IMR-90 (cell line): ENCODE data around the gene HUNK. TPM values are rescaled to one million over a fixed set of nuclear protein-coding genes. Genes with fewer than 3 reads are reported as not detected.
A peak's percentile ranks its signal among the peaks of the same experiment; 100 is the strongest.

ENCODE experiments used
- ATAC-seq: fragments of 200-7000 bp; cut with Tn5 transposase; 2 replicates; pipeline ENCODE4 v1.9.1; 2020; ENCODE audit warnings: low read depth, mild to moderate bottlenecking, moderate library complexity
- BruUV-seq: library from RNA; stranded (reverse); fragments of 400-500 nt; replicated peaks from 2 replicates; lab custom pipeline; 2021; lab: Mats Ljungman, UMichigan
- CTCF ChIA-PET: fragments of 300-600 bp; formaldehyde crosslinking; extraction: SDS; loops from one replicate; lab custom pipeline; 2021; ENCODE audit warnings: antibody characterized with exemption; lab: Yijun Ruan, JAX
- POLR2A ChIA-PET: fragments of 300-600 bp; sonication (Branson Sonifier 250); formaldehyde crosslinking; loops from one replicate; lab custom pipeline; 2022; ENCODE audit warnings: antibody characterized with exemption; ENCODE audit not compliant: unreplicated experiment; lab: Charles Lee
- DNase-seq: peaks from one replicate; pipeline ENCODE4 v3.0.0; 2013
- H2AFZ ChIP-seq: replicated peaks from 2 replicates; pipeline ENCODE3; 2013; ENCODE audit warnings: low read length, mild to moderate bottlenecking; ENCODE audit not compliant: poor library complexity
- H2AK5ac ChIP-seq: 2 replicates; pipeline ENCODE4 v1.6.1; 2013; ENCODE audit warnings: low read depth, low read length, inconsistent platforms
- H2AK9ac ChIP-seq: replicated peaks from 2 replicates; pipeline ENCODE3; 2013; ENCODE audit warnings: mild to moderate bottlenecking, low read depth, low read length, moderate library complexity; ENCODE audit not compliant: poor library complexity
- H2BK120ac ChIP-seq: 2 replicates; pipeline ENCODE4 v1.6.1; 2013; ENCODE audit warnings: low read depth, low read length, inconsistent platforms
- H2BK15ac ChIP-seq: 3 replicates; pipeline ENCODE4 v1.6.1; 2013; ENCODE audit warnings: low read depth, low read length, inconsistent platforms
- H2BK20ac ChIP-seq: 2 replicates; pipeline ENCODE4 v1.6.1; 2013; ENCODE audit warnings: low read depth, mild to moderate bottlenecking, inconsistent platforms, low read length, moderate library complexity
- H2BK5ac ChIP-seq: 2 replicates; pipeline ENCODE4 v1.6.1; 2013; ENCODE audit warnings: mild to moderate bottlenecking, low read depth, low read length, inconsistent platforms; ENCODE audit not compliant: poor library complexity, severe bottlenecking
- H3K14ac ChIP-seq: replicated peaks from 2 replicates; pipeline ENCODE4 v1.6.1; 2013; ENCODE audit warnings: low read depth, low read length, inconsistent platforms
- H3K18ac ChIP-seq: 2 replicates; pipeline ENCODE4 v1.6.1; 2013; ENCODE audit warnings: low read depth, low read length, control low read depth
- H3K23ac ChIP-seq: 2 replicates; pipeline ENCODE4 v1.6.1; 2013; ENCODE audit warnings: low read depth, low read length, inconsistent platforms
- H3K27ac ChIP-seq: 2 replicates; pipeline ENCODE4 v1.5.1; 2013; ENCODE audit warnings: mild to moderate bottlenecking, control low read depth, low read length; ENCODE audit not compliant: insufficient read depth
- H3K27me3 ChIP-seq: 2 replicates; pipeline ENCODE4 v1.6.1; 2013; ENCODE audit warnings: low read length; ENCODE audit not compliant: control insufficient read depth, insufficient read depth
- H3K36me3 ChIP-seq: 2 replicates; pipeline ENCODE4 v1.6.1; 2013; ENCODE audit warnings: low read length, mixed read lengths; ENCODE audit not compliant: control insufficient read depth, insufficient read depth
- H3K4ac ChIP-seq: 2 replicates; pipeline ENCODE4 v1.6.1; 2013; ENCODE audit warnings: low read depth, low read length, inconsistent platforms
- H3K4me1 ChIP-seq: 2 replicates; pipeline ENCODE4 v1.6.1; 2013; ENCODE audit warnings: low read length, mixed read lengths; ENCODE audit not compliant: control insufficient read depth, insufficient read depth
- H3K4me2 ChIP-seq: 2 replicates; pipeline ENCODE4 v1.6.1; 2013; ENCODE audit warnings: low read depth, mild to moderate bottlenecking, control low read depth, low read length, moderate library complexity
- H3K4me3 ChIP-seq: 2 replicates; pipeline ENCODE4 v1.5.1; 2013; ENCODE audit warnings: low read depth, mild to moderate bottlenecking, control low read depth, low read length, moderate library complexity; ENCODE audit not compliant: insufficient read depth
- H3K56ac ChIP-seq: 2 replicates; pipeline ENCODE4 v1.6.1; 2013; ENCODE audit warnings: low read length, inconsistent platforms; ENCODE audit not compliant: insufficient read depth; ENCODE audit errors: extremely low read depth
- H3K79me1 ChIP-seq, 2 experiments: 2 replicates each; pipeline ENCODE4 v1.6.1; 2013; ENCODE audit warnings: low read length in 2 of 2, inconsistent platforms in 1 of 2, low read depth in 1 of 2
- H3K9ac ChIP-seq: 2 replicates; pipeline ENCODE4 v1.6.1; 2013; ENCODE audit warnings: low read depth, low read length, control low read depth
- H3K9me1 ChIP-seq: 2 replicates; pipeline ENCODE4 v1.6.1; 2013; ENCODE audit warnings: low read length, inconsistent platforms; ENCODE audit not compliant: insufficient read depth
- H3K9me3 ChIP-seq: 2 replicates; pipeline ENCODE4 v1.6.1; 2013; ENCODE audit warnings: low read length; ENCODE audit not compliant: control insufficient read depth, insufficient read depth
- H4K20me1 ChIP-seq: 2 replicates; pipeline ENCODE4 v1.6.1; 2013; ENCODE audit warnings: low read length, inconsistent platforms; ENCODE audit not compliant: insufficient read depth
- H4K5ac ChIP-seq: 2 replicates; pipeline ENCODE4 v1.6.1; 2013; ENCODE audit warnings: mild to moderate bottlenecking, low read depth, low read length, control low read depth
- H4K8ac ChIP-seq, 2 experiments: 2 replicates each; pipeline ENCODE4 v1.6.1; 2013; ENCODE audit warnings: low read depth in 2 of 2, low read length in 2 of 2, control low read depth in 1 of 2, inconsistent platforms in 1 of 2
- H4K91ac ChIP-seq: 2 replicates; pipeline ENCODE4 v1.6.1; 2013; ENCODE audit warnings: low read depth, low read length, inconsistent platforms; ENCODE audit not compliant: insufficient read depth
- BHLHE40 ChIP-seq: fragments of 150-350 bp; IDR thresholded peaks from 2 replicates; pipeline ENCODE4 v1.6.1; 2016; ENCODE audit warnings: mild to moderate bottlenecking, low read depth, low read length
- ELK1 ChIP-seq: fragments of 150-350 bp; IDR thresholded peaks from 2 replicates; pipeline ENCODE4 v1.6.1; 2016; ENCODE audit warnings: low read depth, mild to moderate bottlenecking, low read length, moderate library complexity, borderline replicate concordance
- RAD21 ChIP-seq: IDR thresholded peaks from 2 replicates; pipeline ENCODE4 v1.6.1; 2012; ENCODE audit warnings: low read length, improper control_type of control experiment
- RFX5 ChIP-seq: IDR thresholded peaks from 2 replicates; pipeline ENCODE4 v1.8.0; 2012; ENCODE audit warnings: low read depth, mild to moderate bottlenecking, low read length, moderate library complexity
- WGBS, 2 experiments: methylation state at CpG; one replicate each; pipeline versions ENCODE4 v1.1.5 to v1.1.7; 2013; ENCODE audit warnings: missing lambda C conversion rate in 2 of 2; ENCODE audit not compliant: insufficient read length in 1 of 2; ENCODE audit errors: extremely low coverage in 2 of 2; 5-methylcytosine and 5-hydroxymethylcytosine counted together
- dilution Hi-C: fragments of 300-500 bp; cut with HindIII; formaldehyde crosslinking; loops from one replicate; pipeline ENCODE4 v1.14.3; 2018; ENCODE audit warnings: low sequenced_read_pairs; ENCODE audit not compliant: unreplicated experiment
- in situ Hi-C: fragments of 300-500 bp; cut with MboI; formaldehyde crosslinking; loops from 3 replicates; pipeline ENCODE4 v1.14.3; 2019; ENCODE audit warnings: low sequenced_read_pairs, inconsistent platforms, mixed read lengths
- intact Hi-C: fragments of 100-400 bp; cut with micrococcal nuclease; formaldehyde crosslinking; loops from 2 replicates; pipeline ENCODE4 v1.10.0; 2022
- polyA plus RNA-seq, 3 experiments: library from polyadenylated mRNA; depleted of rRNA; stranded (reverse); fragments of >200 nt; gene quantifications; 2 replicates each; pipeline ENCODE4 v1.2.3, GENCODE V29; 2012; ENCODE audit warnings: low replicate concordance in 1 of 3
- total RNA-seq: library from RNA; depleted of rRNA; stranded (reverse); fragments of >200 nt; gene quantifications from 2 replicates; pipeline ENCODE4 v1.2.3, GENCODE V29; 2012

Gene HUNK
- total and polyA plus RNA-seq, 2 of the 4 experiments (the other 2 are of a cell fraction): 1.0 to 2.0 TPM

- H3K27ac ChIP-seq: no peak overlapping the region
- H3K14ac ChIP-seq: no peak overlapping the region
- ATAC-seq: no peak
- H3K56ac ChIP-seq: no peak overlapping the region
- H2BK15ac ChIP-seq: peak overlapping the region; percentile 51; the same call in 1 of the 3 replicates
- peak; percentile 38 for DNase-seq
- in situ Hi-C loops: no loop called here
- H2BK20ac ChIP-seq: peak overlapping the region; percentile 40; the same call in 1 of the 2 replicates
- H3K18ac ChIP-seq: peak overlapping the region; percentile 8; the same call in 1 of the 2 replicates
- H3K9me3 ChIP-seq: no peaks in the 10 kb centered on the region
- H3K4me1 ChIP-seq: peaks cover 23% of the 10 kb centered on the region
- peak overlapping the region; percentile 6; the same call in 1 of the 2 replicates for H4K91ac ChIP-seq
- ChIA-PET CTCF (interaction anchor here (1.1 kb wide), 1 partner anchor 11 kb away, joined by 3 read pairs; no protein-coding TSS in a partner anchor), POLR2A (no interaction called here)
- TF ChIP-seq ELK1: no peak
- TF ChIP-seq BHLHE40: no peak
- TF ChIP-seq RFX5: no peak
- no peak for TF ChIP-seq RAD21
- H3K79me1 ChIP-seq: peaks cover 9 to 25% of the 10 kb centered on the region in 2 experiments; a peak in 3 of 4 replicates
- peak overlapping the region; percentile 56; the same call in 1 of the 2 replicates for H2AK5ac ChIP-seq
- no peak overlapping the region for H2AK9ac ChIP-seq
- H3K9ac ChIP-seq: no peak overlapping the region
- H4K20me1 ChIP-seq: no peaks in the 10 kb centered on the region
- H2AFZ ChIP-seq: peak overlapping the region; percentile 5
- H3K4me3 ChIP-seq: no peak overlapping the region
- peak overlapping the region; percentile 57 for H2BK120ac ChIP-seq
- peak overlapping the region; percentile 25; the same call in 1 of the 2 replicates for H3K23ac ChIP-seq
- intact Hi-C loops: no loop called here
- H4K8ac ChIP-seq: peak overlapping the region in 1 of 2 experiments; percentile 23; a peak in 1 of 4 replicates
- dilution Hi-C loops: no loop called here
- H3K9me1 ChIP-seq: peaks cover 11% of the 10 kb centered on the region
- H3K4ac ChIP-seq: peak overlapping the region; percentile 88
- WGBS, 2 experiments: 70% methylated on average over 2 of the region's 13 CpGs; no CpG with 5 or more reads in 1 of the 2 experiments
- BruUV-seq: no TSS peak
- no peak overlapping the region for H4K5ac ChIP-seq
- H2BK5ac ChIP-seq: no peak overlapping the region
- H3K27me3 ChIP-seq: no peaks in the 10 kb centered on the region
- no peak overlapping the region for H3K4me2 ChIP-seq
- H3K36me3 ChIP-seq: no peaks in the 10 kb centered on the region
Observed at GRCh38 chr21:31905503-31906451, 33.0 kb downstream of the HUNK start.
